ENCODE data around the gene SERP2. TPM values are rescaled to one million over a fixed set of nuclear protein-coding genes. Genes with fewer than 3 reads are reported as not detected.

Gene SERP2
- total RNA-seq, 2 experiments from 2014 or later: not detected

DNA sequence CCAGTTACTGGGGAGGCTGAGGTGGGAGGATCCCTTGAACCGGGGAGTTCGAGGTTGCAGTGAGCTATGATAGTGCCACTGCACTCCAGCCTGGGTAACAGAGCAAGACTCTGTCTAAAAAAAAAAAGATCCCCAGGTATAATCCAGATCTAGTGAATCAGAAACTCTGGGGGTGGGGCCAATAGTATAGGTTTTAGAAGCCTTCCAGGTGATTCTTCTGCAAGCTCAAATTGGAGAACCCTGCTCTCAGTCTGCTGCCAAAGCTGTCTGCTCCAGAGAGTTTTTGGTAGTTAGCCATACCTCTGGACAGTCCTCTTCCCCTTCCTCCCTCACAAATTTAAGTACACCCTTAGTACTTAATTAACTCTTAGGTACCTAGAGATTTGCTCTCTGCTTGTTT, 28.0 kb downstream of the SERP2 start:
- DNase-seq: no peak
- peaks cover 11% of the 10 kb centered on the region for H3K27me3 Mint-ChIP-seq
- no peak overlapping the region for H3K27ac Mint-ChIP-seq
- no peaks in the 10 kb centered on the region for H3K9me3 Mint-ChIP-seq
- no peak overlapping the region for H3K4me3 Mint-ChIP-seq
- POLR2A ChIA-PET: no interaction called here
- H3K36me3 Mint-ChIP-seq (ENCODE audit: low read depth): no peaks in the 10 kb centered on the region
- CTCF ChIA-PET: no interaction called here
- no peaks in the 10 kb centered on the region for H3K4me1 Mint-ChIP-seq

DNA sequence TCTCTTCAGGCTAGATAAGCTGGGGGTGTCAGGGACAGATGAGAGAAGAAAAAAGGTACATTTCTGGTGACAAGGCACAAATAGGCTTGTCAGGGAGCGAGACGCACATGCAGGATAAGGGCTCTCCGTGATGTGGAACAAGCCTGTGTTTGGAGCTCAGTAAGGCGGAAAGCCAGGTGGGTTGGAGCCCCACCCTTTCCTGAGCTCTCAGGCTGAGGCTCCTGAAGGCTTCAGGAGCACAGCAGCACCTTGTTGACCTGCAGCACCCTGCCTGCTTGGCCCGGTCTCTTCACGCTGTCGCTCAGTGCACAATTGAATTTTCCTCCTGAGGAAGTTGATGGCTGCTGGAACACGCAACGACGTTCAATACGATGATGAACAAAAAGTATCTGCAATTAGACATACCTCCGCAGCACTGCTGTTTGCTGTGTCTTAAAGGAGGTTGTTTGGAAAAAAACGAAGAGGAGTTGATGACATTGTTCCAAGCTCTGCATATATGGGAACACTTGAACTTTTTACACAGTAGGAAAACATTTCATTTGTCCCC, 29.3 kb downstream of the SERP2 start:
- H3K27ac Mint-ChIP-seq: no peak overlapping the region
- H3K4me1 Mint-ChIP-seq: no peaks in the 10 kb centered on the region
- POLR2A ChIA-PET: no interaction called here
- no peaks in the 10 kb centered on the region for H3K36me3 Mint-ChIP-seq (ENCODE audit: low read depth)
- CTCF ChIA-PET: no interaction called here
- H3K9me3 Mint-ChIP-seq: no peaks in the 10 kb centered on the region
- no peak overlapping the region for H3K4me3 Mint-ChIP-seq
- peaks cover 11% of the 10 kb centered on the region for H3K27me3 Mint-ChIP-seq
- DNase-seq: no peak

DNA sequence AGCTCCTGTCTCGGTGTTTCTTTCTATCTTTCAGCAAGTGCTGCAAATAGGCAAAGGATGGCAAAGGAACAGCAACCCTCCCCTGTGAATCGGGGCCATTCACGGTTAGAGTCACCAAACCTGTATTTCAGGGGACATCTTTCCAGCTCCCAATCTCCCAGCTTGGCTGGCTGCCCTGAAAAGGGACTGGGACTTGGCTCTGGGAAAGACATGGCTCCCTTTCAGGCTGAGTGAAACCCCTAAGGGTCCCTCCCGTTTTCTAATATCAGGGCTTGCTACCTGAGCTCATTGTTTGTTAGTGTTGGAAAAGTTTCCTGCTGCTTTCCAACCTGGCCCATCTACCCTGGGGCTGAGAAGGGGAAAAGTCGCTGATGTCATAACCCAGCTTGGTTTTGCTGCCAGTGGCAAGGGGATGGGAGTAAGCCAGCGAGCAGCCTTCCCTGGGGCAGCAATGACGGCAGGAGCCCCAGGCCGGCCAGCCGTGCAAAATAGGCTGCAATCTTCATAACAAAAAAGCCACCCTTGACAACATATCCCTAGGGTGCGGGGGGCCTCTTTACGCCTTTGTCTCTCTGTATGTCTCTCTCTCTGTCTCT, 29.9 kb downstream of the SERP2 start:
- H3K27me3 Mint-ChIP-seq: peaks cover 11% of the 10 kb centered on the region
- CTCF ChIA-PET: no interaction called here
- H3K36me3 Mint-ChIP-seq (ENCODE audit: low read depth): no peaks in the 10 kb centered on the region
- H3K4me3 Mint-ChIP-seq: no peak overlapping the region
- POLR2A ChIA-PET: no interaction called here
- H3K27ac Mint-ChIP-seq: no peak overlapping the region
- DNase-seq: no peak
- H3K9me3 Mint-ChIP-seq: no peaks in the 10 kb centered on the region
- no peaks in the 10 kb centered on the region for H3K4me1 Mint-ChIP-seq

DNA sequence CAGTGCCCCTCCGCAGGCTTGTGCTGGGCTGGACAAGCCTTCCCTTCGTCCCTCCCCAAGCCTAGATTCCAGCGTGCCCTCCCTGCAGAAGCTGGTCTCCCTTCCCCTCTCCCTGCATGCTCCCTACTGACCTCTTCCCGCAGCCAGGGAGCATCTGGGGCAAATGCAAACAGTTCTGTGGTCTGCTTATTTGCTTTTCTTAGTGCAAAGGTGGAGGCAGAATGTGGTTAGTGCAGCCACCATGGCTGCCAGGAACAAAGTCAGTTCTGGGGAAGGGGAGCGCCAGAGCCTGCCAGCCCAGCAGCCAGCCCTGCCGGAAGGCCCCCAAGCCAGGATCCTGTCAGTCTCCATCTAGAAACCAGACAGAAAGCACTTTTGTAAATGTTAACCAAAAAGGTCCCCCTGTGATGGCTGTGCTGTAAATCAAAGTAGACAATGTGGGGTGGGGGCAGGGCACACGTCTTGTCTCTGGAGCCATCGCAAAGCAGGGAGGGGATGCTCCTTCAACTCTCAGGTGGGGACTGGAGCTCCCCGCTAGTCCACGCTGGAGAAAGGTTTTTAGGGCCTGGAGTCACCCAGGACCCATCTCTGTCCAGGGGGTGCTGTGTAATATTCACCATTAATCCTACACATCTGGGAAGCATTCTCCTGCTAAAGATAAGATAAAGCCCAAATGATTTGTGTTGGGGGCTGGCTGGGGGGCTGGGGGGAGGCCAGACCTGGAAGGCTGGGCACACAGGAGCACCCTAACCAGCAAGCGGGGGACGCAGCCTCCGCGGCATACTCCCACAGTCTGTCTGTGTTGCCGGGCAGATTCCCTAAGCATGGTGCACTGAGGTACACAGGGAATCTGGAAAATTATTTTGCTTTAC, 30.9 kb downstream of the SERP2 start:
- Mint-ChIP-seq H3K27me3 (peaks cover 6% of the 10 kb centered on the region), H3K4me3 (no peak overlapping the region), H3K27ac (no peak overlapping the region), H3K4me1 (no peaks in the 10 kb centered on the region), H3K36me3 (ENCODE audit: low read depth) (no peaks in the 10 kb centered on the region), H3K9me3 (no peaks in the 10 kb centered on the region)
- CTCF ChIA-PET: no interaction called here
- no peak for DNase-seq
- POLR2A ChIA-PET: no interaction called here

DNA sequence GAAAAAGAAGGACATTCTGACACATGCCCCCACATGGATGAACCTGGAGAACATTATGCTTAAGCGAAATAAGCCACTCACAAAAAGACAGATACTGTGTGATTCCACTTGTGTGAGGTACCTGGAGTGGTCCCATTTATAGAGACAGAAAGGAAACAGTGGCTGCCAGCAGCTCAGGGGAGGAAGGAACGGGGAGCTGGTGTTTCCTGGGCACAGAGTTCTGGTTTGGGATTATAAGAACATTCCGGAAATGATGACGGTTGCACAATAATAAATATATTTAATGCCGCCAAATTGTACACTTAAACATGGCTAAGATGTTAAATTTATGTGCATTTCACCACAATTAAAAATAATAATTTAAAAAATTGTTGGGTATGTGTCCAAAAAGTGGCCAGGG, 33.0 kb downstream of the SERP2 start:
- H3K27me3 Mint-ChIP-seq: peaks cover 8% of the 10 kb centered on the region

DNA sequence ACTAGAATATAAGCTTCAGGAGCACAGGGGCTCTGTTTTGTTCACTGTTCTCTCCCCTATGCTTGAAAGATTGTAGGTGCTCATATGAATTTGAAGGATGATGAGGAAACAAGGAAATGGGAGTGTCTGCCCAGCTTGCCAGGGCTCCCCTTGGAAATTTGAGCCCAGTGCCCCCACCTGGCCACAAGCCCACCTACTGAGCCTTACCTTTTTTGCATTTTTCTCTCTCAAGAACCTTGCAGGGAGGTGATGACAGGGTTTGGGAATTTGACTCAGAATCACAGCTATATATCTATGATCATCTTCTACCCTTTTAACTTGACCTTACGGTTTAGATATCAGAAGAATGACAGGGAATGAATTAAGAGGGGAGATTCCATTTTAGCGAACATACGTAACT, 33.8 kb downstream of the SERP2 start:
- Mint-ChIP-seq H3K4me1 (no peaks in the 10 kb centered on the region), H3K9me3 (no peaks in the 10 kb centered on the region), H3K36me3 (ENCODE audit: low read depth) (no peaks in the 10 kb centered on the region), H3K4me3 (no peak overlapping the region), H3K27me3 (peaks cover 8% of the 10 kb centered on the region), H3K27ac (no peak overlapping the region)
- ChIA-PET CTCF (no interaction called here), POLR2A (no interaction called here)
- no peak for DNase-seq

More for the DNA sequence above, 33.0 kb downstream of the SERP2 start:
- H3K4me1 Mint-ChIP-seq: no peaks in the 10 kb centered on the region
- H3K9me3 Mint-ChIP-seq: no peaks in the 10 kb centered on the region
- CTCF ChIA-PET: no interaction called here
- no peak overlapping the region for H3K27ac Mint-ChIP-seq
- POLR2A ChIA-PET: no interaction called here
- no peaks in the 10 kb centered on the region for H3K36me3 Mint-ChIP-seq (ENCODE audit: low read depth)
- DNase-seq: no peak
- no peak overlapping the region for H3K4me3 Mint-ChIP-seq

DNA sequence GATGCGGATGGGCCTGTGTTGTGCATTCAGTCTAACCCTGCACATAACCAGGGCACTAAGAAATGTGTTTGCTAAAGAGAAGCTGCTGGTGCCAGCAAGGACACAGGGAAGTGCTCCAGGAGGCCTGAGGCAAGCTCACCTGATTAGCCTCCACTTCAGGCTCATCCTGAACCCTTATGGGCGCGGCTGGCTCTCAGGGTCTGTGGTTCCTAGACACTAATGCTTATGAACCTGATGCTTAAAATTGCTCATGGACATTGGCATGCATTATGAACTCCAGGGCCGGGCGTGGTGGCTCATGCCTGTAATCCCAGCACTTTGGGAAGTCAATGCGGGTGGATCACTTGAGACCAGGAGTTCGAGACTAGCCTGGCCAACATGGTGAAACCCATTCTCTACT, 34.3 kb downstream of the SERP2 start:
- DNase-seq: no peak
- Mint-ChIP-seq H3K9me3 (no peaks in the 10 kb centered on the region), H3K4me1 (no peaks in the 10 kb centered on the region), H3K27me3 (peaks cover 8% of the 10 kb centered on the region), H3K36me3 (ENCODE audit: low read depth) (no peaks in the 10 kb centered on the region), H3K4me3 (no peak overlapping the region), H3K27ac (no peak overlapping the region)
- POLR2A ChIA-PET: no interaction called here
- CTCF ChIA-PET: interaction anchor here (0.7 kb wide), 1 partner anchor 89 kb away, joined by 3 read pairs; no protein-coding TSS in a partner anchor

DNA sequence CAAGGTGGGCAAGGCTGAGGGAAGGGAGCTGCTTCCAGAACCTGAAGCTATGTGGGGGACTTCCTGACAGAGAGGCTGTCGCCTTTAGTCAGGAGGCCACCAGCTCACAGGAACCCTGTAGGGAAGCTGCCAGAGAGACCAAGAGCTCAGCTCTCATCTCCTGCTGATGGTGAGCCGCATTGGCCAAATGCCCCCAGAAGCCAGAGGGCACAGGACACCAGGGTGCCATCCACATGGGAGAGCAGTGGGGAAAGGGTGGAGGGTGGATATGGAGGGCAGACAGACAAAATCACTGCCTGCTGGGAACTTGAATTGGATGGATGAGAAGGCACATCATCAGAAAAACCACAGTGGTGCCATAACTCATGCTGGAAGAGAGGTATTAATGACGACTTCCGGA, 36.0 kb downstream of the SERP2 start:
- no peak for DNase-seq
- H3K9me3 Mint-ChIP-seq: no peaks in the 10 kb centered on the region
- ChIA-PET CTCF (no interaction called here), POLR2A (no interaction called here)
- H3K4me3 Mint-ChIP-seq: no peak overlapping the region
- H3K36me3 Mint-ChIP-seq (ENCODE audit: low read depth): no peaks in the 10 kb centered on the region
- no peak overlapping the region for H3K27ac Mint-ChIP-seq
- no peaks in the 10 kb centered on the region for H3K4me1 Mint-ChIP-seq
- peaks cover 6% of the 10 kb centered on the region for H3K27me3 Mint-ChIP-seq

DNA sequence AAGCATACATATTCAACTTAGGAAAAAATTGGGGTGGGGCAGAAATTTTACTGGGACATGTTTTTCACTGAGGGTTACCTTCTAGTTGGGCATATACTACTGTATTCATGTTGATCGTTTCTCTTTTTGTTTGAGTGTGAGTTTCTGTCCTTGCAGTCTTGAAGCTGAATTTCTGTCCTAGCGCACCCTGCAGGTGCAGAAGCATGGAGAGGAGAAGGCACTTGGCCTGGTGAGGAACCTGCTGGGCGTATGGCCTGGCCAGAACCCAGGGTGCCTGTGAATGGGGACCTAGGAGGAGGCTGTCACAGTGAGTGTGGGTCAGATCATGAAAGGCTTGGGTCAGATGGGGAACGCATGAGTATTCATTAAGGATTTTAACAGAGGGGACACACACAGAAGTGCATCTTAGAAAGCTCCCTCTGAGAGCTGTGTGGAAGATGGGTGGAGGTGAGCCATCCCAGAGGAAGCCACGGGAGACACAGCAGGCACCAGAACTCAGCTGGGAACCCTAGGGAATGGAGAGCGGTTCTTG, 36.8 kb downstream of the SERP2 start:
- no peaks in the 10 kb centered on the region for H3K36me3 Mint-ChIP-seq (ENCODE audit: low read depth)
- CTCF ChIA-PET: no interaction called here
- H3K9me3 Mint-ChIP-seq: no peaks in the 10 kb centered on the region
- H3K27me3 Mint-ChIP-seq: peaks cover 6% of the 10 kb centered on the region
- H3K4me1 Mint-ChIP-seq: no peaks in the 10 kb centered on the region
- no peak for DNase-seq
- no peak overlapping the region for H3K27ac Mint-ChIP-seq
- H3K4me3 Mint-ChIP-seq: no peak overlapping the region
- POLR2A ChIA-PET: no interaction called here

DNA sequence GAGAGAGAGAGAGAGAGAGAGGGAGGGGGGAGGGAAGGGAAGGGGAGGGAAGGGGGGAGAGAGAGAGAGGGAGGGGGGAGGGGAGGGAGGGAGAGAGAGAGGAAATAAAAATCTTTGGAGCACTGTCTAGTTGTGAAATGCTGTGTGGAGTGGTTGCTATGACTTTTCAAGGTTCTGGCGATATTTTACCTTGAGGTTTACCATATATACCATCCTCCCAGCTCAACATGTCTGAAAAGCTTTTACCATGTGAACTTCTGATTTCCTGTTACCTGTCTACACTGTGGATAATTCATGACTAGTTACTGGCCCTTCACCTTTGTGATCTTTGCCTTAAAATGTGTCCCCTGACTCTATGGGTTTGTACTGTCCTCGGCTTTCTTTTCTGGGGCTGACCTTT, 38.2 kb downstream of the SERP2 start:
- H3K36me3 Mint-ChIP-seq (ENCODE audit: low read depth): no peaks in the 10 kb centered on the region
- H3K4me3 Mint-ChIP-seq: no peak overlapping the region
- CTCF ChIA-PET: no interaction called here
- POLR2A ChIA-PET: no interaction called here
- H3K27ac Mint-ChIP-seq: no peak overlapping the region
- no peaks in the 10 kb centered on the region for H3K9me3 Mint-ChIP-seq
- DNase-seq: no peak
- peaks cover 4% of the 10 kb centered on the region for H3K27me3 Mint-ChIP-seq
- no peaks in the 10 kb centered on the region for H3K4me1 Mint-ChIP-seq

DNA sequence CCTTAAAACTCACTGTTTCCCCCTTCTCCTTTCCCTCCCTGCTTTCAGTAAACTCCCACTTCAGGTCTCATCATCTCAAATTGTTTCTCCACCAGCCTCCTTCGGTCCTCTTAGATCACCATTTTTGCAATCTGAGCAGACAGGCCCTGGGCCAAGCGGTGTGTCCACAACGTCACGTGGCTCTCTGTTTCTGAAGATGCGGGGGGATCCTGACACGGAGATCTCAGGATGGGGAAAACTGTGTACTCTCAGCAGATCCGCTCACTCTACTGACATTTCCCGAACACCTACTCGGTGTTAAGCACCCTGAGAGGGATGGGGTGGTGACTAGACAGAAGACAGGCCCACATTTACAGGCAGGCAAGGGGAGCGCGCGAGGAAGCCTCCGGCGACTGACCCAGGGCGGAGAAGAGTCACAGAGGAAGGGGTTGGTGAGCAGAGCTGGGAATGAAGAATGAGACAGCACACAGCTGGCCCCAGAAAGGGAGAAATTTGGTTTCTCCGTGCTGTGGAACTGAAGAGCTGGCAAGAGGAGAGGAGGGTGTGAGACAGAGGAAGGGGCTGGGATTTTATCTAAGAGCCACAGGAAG, 38.8 kb downstream of the SERP2 start:
- Mint-ChIP-seq H3K36me3 (ENCODE audit: low read depth) (no peaks in the 10 kb centered on the region), H3K4me1 (no peaks in the 10 kb centered on the region), H3K4me3 (no peak overlapping the region), H3K9me3 (no peaks in the 10 kb centered on the region), H3K27me3 (peaks cover 4% of the 10 kb centered on the region), H3K27ac (no peak overlapping the region)
- DNase-seq: no peak
- ChIA-PET CTCF (no interaction called here), POLR2A (no interaction called here)

DNA sequence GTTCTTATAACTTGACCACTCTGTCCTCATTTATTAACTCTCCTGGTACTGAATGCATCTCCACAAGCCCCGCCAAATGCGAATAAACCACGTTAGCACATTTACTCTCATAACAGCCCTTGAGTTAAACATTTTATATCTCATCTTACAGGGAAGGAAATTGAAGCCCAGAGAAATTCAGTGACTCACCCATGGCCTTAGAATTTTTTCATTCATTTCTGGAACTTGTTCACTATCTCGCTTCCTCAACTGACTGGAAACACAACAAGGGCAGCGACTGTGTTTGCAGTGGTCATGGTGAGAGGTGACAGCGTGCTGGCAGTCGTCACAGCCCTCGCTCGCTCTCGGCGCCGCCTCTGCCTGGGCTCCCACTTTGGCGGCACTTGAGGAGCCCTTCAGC, 39.5 kb downstream of the SERP2 start:
- H3K9me3 Mint-ChIP-seq: no peaks in the 10 kb centered on the region
- peaks cover 4% of the 10 kb centered on the region for H3K27me3 Mint-ChIP-seq
- no peak overlapping the region for H3K4me3 Mint-ChIP-seq
- H3K27ac Mint-ChIP-seq: no peak overlapping the region
- H3K36me3 Mint-ChIP-seq (ENCODE audit: low read depth): no peaks in the 10 kb centered on the region
- ChIA-PET CTCF (no interaction called here), POLR2A (no interaction called here)
- no peak for DNase-seq
- no peaks in the 10 kb centered on the region for H3K4me1 Mint-ChIP-seq

DNA sequence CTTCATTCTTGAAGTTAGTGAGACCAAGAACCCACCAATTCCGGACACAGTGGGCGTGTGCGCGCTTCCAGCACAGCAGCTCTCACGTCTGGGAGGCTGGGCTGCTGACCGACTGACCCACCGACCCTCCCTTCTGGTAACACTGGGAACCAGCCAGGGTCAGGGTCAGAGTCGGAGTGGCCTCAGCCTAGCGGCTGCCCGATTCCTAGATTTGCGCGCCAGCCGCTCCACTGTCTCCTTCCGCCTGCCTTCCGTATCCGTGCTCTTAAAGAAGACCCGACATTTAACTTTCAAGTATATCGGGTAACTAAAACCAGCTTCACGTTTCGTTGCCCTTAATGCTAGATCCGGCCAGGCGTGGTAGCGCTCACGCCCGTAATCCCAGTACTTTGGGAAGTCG, 41.1 kb downstream of the SERP2 start:
- H3K27me3 Mint-ChIP-seq: peaks cover 4% of the 10 kb centered on the region
- H3K36me3 Mint-ChIP-seq (ENCODE audit: low read depth): no peaks in the 10 kb centered on the region
- DNase-seq: no peak
- no peaks in the 10 kb centered on the region for H3K4me1 Mint-ChIP-seq
- no peak overlapping the region for H3K4me3 Mint-ChIP-seq
- ChIA-PET POLR2A (no interaction called here), CTCF (interaction anchor here (1.4 kb wide), 1 partner anchor 506 kb away, joined by 4 read pairs; no protein-coding TSS in a partner anchor)
- H3K27ac Mint-ChIP-seq: no peak overlapping the region
- H3K9me3 Mint-ChIP-seq: no peaks in the 10 kb centered on the region

Data from activated CD4-positive, alpha-beta memory T cell treated with anti-CD3 and anti-CD28 coated beads, Interleukin-2, amount 10 ng/mL, durations not matched to agents 7 days and 5 days (primary cell).